GM18507 (cell line): ENCODE data around the gene KRT16.
A peak's percentile ranks its signal among the peaks of the same experiment; 100 is the strongest.
"Not testable (repeated sequence)": the region's sequence is repeated elsewhere in the genome, so short reads cannot be mapped to it uniquely, and the experiment has no call there.

ENCODE experiments used
- DNase-seq: peaks from one replicate; pipeline ENCODE4 v3.0.0; 2011; ENCODE audit warnings: low read depth; ENCODE audit not compliant: insufficient read length; ENCODE audit errors: extremely low spot score
- FAIRE-seq: peaks from 2 replicates; lab custom pipeline; 2011; peaks lifted over from hg19 to GRCh38; lab: Jason Lieb, UNC

Gene KRT16

GRCh38 chr17:41648411-41649195 is 36.0 kb upstream of the KRT16 start:
- peak; percentile 70 for DNase-seq
- FAIRE-seq: peak; percentile 80

DNA sequence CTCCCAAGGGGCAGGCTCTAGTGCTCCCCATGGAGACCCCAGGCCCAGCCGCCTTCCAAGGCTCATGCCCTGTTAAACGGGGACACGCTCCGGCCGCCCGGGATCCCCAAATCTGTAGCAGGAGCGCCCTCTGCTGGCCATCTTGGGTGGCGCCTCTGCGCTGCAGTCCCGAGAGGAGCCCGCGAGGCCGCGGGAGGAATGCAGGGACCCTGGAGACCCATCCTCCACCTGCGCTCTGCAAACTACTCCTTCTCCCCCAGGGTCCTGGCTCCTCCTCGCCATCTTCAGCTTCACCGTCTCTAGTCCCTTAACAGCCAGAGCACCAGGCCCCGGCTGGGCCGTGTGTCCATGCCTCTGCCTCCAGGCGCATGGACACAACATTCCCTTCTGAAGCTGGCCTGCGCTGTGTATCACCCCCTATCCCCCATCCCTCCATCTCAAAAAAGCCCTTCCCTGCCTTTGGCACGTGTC is 35.4 kb upstream of the KRT16 start:
- DNase-seq (peak; percentile 81), FAIRE-seq (peak; percentile 62)

- DNase-seq: no peak
- FAIRE-seq: no peak
These were observed 34.7 kb upstream of the KRT16 start for GRCh38 chr17:41647038-41647813.

- DNase-seq: no peak
- no peak for FAIRE-seq
These were observed 29.9 kb upstream of the KRT16 start for GRCh38 chr17:41642252-41643156.

GRCh38 chr17:41640596-41640995 is 28.0 kb upstream of the KRT16 start:
- FAIRE-seq, DNase-seq: not testable (repeated sequence)

DNA sequence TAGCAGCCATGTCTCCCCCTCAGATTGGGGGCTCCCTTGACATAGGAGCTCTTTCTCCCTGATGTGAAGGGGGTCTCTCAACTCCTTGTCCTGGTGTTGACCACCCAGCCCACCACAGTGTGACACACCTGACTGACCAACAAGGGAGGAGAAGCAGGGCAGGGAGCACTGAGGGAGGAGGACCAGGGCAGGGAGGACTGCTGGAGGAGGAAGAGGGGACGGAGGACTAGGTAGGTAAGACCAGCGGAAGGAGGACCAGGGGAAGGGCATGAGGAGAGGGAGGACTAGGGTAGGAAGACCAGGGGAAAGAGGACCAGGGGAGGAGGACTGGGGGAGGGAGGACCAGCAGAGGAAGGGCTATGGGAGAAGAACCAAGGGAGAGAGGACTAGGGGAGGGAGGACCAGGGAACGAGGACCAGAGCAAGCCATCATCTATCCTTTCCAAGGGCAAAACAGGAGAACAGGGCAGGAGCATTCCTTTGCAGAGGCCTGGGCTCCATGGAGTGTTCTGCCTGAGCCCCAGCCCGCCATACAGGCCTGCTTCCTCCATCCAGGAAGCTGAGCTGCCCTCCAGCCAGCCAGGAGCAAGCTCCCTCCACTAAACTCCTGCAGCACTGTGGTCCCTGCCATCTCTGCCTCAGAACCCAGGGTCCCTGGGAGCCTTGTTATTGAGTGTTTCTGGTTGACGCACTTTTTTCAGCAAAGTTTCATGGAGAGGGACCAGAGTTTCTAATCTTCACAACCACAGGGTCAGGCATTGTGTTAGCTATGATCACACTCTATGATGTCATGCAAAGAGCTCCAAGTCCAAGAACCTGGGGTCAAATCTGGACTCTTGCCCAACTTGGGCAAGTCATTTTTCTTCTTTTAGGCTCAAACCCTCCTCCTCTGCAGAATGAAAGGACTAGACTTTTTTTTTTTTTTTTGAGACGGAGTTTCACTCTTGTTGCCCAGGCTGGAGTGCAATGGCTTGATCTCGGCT is 27.2 kb upstream of the KRT16 start:
- FAIRE-seq (no peak), DNase-seq (no peak)

DNA sequence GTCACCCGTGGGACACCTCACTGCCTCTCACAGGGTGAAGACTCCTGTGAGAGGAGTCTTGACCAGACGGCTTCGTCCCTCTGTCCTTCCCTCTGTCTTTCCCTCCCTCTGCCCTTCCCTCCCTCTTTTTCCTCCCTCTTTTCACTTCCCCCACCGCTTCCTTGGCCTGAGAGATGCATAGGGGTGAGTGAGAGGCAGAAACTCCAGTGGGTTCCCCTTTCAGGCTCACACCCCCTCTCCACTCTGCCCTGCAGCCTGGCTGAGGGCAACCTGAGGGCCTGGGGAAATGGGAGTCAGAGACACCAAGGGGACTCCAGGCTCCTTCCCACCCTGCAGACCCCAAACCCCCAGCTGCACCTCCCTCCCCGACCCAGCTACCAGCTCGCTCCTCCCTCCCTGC is 26.4 kb upstream of the KRT16 start:
- no peak for FAIRE-seq
- no peak for DNase-seq

DNA sequence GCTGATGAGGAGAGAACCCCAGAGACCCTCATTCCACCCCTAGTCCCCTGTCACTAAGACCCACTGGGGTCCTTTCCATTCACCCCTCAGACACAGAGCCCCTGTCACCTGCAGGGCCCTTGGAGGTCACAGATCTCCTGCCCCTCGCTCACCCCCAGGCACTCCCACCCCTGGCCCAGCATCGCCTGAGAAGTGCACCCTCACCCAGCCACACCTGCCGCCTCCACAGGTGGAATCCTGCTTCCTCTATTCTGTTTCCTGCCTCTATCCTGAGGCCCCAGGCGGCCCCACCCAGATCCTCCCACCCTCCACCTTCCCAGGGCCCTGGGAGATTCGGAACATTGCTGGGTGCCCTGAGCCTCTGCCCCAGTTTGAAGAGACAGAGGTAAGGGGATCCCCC is 25.6 kb upstream of the KRT16 start:
- FAIRE-seq: no peak
- DNase-seq: no peak

GRCh38 chr17:41636652-41637051 is 24.1 kb upstream of the KRT16 start:
- DNase-seq (no peak), FAIRE-seq (no peak)

DNA sequence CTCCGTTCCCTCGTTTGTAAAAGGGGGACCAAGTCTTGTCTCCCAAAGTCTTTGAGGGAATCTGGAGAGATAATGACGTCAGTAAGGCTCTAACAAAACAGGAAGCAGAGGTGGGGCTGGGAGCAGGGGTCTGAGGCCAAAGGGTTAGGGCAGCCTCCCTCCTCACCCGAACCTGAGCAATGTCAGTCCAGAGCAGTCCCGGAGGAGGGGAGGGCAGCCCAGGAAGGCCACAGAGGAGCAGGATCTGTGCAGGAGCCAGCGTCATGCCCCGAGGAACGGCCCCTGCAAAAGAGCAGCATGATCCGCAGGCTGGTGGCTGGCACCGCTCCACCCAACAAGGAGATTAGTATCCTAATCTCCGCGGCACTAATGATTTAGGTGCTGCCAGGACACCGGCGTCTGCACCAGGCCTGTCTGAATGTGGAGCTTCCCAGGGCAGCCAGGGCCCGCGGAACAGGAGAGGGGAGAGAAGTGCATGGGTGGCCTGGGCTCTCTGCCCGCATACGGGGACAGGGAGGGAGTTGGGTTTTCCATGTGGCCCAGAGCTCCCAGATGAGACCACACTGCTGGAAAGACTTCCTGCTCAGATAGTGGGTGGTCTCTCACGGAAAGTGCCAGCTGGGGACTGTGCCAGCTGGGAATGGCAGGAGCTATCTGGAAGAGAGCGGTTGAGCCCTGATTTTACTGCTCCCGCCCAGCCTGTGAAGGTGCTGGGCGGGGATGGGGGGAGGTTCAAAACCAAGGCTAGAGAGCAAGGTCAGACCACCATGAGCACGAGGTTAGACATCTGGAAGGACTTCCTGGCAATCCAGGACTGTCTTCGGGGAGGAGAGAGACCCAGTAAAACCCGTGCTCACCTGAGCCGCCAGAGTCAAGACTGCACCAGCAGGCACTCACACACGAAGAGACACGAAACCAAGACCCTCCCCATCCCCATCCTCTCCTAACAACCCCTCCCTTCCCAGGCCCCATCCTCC is 22.8 kb upstream of the KRT16 start:
- FAIRE-seq (no peak), DNase-seq (no peak)

- FAIRE-seq: no peak
- DNase-seq: no peak
These were observed 22.1 kb upstream of the KRT16 start for GRCh38 chr17:41634639-41635038.

DNA sequence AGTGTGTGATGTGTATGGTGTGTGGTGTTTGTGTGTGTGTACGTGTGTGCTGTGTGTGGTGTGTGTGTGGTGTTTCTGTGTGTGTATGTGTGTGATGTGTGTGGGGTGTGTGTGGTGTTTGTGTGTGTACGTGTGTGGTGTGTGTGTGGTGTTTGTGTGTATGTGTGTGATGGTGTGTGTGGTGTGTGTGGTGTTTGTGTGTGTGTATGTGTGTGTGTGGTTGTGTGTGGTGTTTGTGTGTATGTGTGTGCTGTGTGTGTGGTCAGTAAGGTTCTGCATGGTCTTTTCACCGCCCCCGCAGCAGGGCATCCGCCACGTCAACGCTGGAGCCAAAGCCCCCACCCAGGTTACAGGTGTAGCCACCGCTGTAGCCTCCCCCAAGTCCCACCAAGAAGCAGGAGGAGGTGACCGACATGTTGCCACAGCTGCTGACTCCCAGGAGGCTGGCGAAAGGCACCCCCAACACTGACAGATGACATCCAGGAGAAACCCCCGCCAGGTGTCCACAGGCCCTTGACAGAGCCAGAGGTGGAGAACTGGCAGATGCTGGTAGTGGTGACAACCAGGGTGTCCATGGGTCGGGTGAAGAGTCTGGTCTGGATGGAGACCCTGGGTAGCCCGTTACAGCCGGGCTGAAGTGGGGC is 21.1 kb upstream of the KRT16 start:
- peak; percentile 50 for FAIRE-seq
- DNase-seq: no peak

- FAIRE-seq (no peak), DNase-seq (no peak)
These were observed 20.0 kb upstream of the KRT16 start for GRCh38 chr17:41632482-41633105.

- no peak for DNase-seq
- FAIRE-seq: no peak
These were observed 19.3 kb upstream of the KRT16 start for GRCh38 chr17:41631898-41632285.

GRCh38 chr17:41631025-41631897 is 18.7 kb upstream of the KRT16 start:
- FAIRE-seq (no peak), DNase-seq (no peak)
